SK-N-SH (cell line): Measurements from ENCODE around the gene BUB3. TPM values are rescaled to one million over a fixed set of nuclear protein-coding genes. Genes with fewer than 3 reads are reported as not detected.

ENCODE experiments used
- CTCF ChIA-PET: fragments of 300-600, 350-600 bp; formaldehyde crosslinking; extraction: SDS; loops from one replicate; lab custom pipeline; 2021; lab: Yijun Ruan, JAX
- POLR2A ChIA-PET: fragments of 350-600 bp; sonication (Branson Sonifier 250); formaldehyde crosslinking; extraction: SDS; loops from one replicate; lab custom pipeline; 2020; ENCODE audit warnings: antibody characterized with exemption, inconsistent platforms; lab: Yijun Ruan, JAX
- DNase-seq: peaks from one replicate; pipeline ENCODE4 v3.0.0; 2012
- H2AFZ ChIP-seq: fragments of 200-600 bp; sonication (generic); 2 replicates; pipeline ENCODE4 v1.8.1; 2016; ENCODE audit warnings: antibody characterized with exemption, mild to moderate bottlenecking, low read depth
- H3F3A ChIP-seq: fragments of 200-600 bp; sonication (generic); replicated peaks from 2 replicates; pipeline ENCODE3; 2016; ENCODE audit warnings: antibody characterized with exemption, mild to moderate bottlenecking; ENCODE audit not compliant: insufficient read depth
- H3K27ac ChIP-seq, 2 experiments: fragments of 200-500 bp in 1 of 2; fragments of 200-600 bp in 1 of 2; sonication (Bioruptor generic) in 1 of 2; sonication (generic), shearing (Covaris generic) in 1 of 2; 2 replicates each; pipeline versions ENCODE4 v1.5.1 to v1.6.1; 2014 to 2016; ENCODE audit warnings: low read depth in 2 of 2, inconsistent platforms in 1 of 2, low read length in 1 of 2, mild to moderate bottlenecking in 1 of 2, mixed read lengths in 1 of 2
- H3K27me3 ChIP-seq: fragments of 200-600 bp; sonication (generic), shearing (Covaris generic); 2 replicates; pipeline ENCODE4 v1.6.1; 2016; ENCODE audit warnings: mixed run types; ENCODE audit not compliant: insufficient read depth
- H3K36me3 ChIP-seq, 2 experiments: fragments of 200-500 bp in 1 of 2; fragments of 200-600 bp in 1 of 2; sonication (Bioruptor generic) in 1 of 2; sonication (generic) in 1 of 2; replicated peaks in 1 of 2; 2 replicates each; pipeline versions ENCODE3 to v1.5.1; 2014 to 2016; ENCODE audit warnings: low read length in 1 of 2, mild to moderate bottlenecking in 1 of 2; ENCODE audit not compliant: insufficient read depth in 2 of 2, control insufficient read depth in 1 of 2
- H3K4me1 ChIP-seq, 2 experiments: fragments of 200-500 bp in 1 of 2; fragments of 200-600 bp in 1 of 2; sonication (Bioruptor generic) in 1 of 2; sonication (generic), shearing (Covaris generic) in 1 of 2; 2 replicates each; pipeline versions ENCODE4 v1.5.1 to v1.6.1; 2014 to 2016; ENCODE audit warnings: low read depth in 1 of 2, low read length in 1 of 2, mixed run types in 1 of 2; ENCODE audit not compliant: insufficient read depth in 2 of 2, control insufficient read depth in 1 of 2
- H3K4me2 ChIP-seq: fragments of 200-600 bp; sonication (generic), shearing (Covaris generic); 2 replicates; pipeline ENCODE4 v1.6.1; 2017; ENCODE audit warnings: mixed run types
- H3K4me3 ChIP-seq, 2 experiments: fragments of 200-500 bp in 1 of 2; fragments of 200-600 bp in 1 of 2; sonication (Bioruptor generic) in 1 of 2; sonication (generic), shearing (Covaris generic) in 1 of 2; 2 replicates each; pipeline versions ENCODE4 v1.5.1 to v1.8.1; 2014 to 2016; ENCODE audit warnings: low read depth in 2 of 2, inconsistent platforms in 1 of 2, low read length in 1 of 2, mild to moderate bottlenecking in 1 of 2, mixed read lengths in 1 of 2, moderate library complexity in 1 of 2
- H3K79me2 ChIP-seq: fragments of 200-600 bp; sonication (generic); 2 replicates; pipeline ENCODE4 v1.8.1; 2017; ENCODE audit warnings: mild to moderate bottlenecking; ENCODE audit not compliant: insufficient read depth
- H3K9ac ChIP-seq: fragments of 200-600 bp; sonication (generic); 2 replicates; pipeline ENCODE4 v1.6.1; 2017; ENCODE audit warnings: mixed run types
- H3K9me2 ChIP-seq: fragments of 200-600 bp; sonication (generic); 2 replicates; pipeline ENCODE4 v1.6.1; 2017; ENCODE audit warnings: mixed run types
- H3K9me3 ChIP-seq: fragments of 200-600 bp; sonication (generic); 2 replicates; pipeline ENCODE4 v1.6.1; 2017; ENCODE audit warnings: mixed run types, mild to moderate bottlenecking, moderate library complexity
- H4K20me1 ChIP-seq: fragments of 200-600 bp; sonication (generic); 2 replicates; pipeline ENCODE4 v1.6.1; 2017; ENCODE audit warnings: mild to moderate bottlenecking, mixed run types; ENCODE audit not compliant: insufficient read depth
- CTCF ChIP-seq: fragments of 200-600 bp; sonication (generic); IDR thresholded peaks from 2 replicates; pipeline ENCODE4 v1.6.1; 2017; ENCODE audit warnings: antibody characterized with exemption, mild to moderate bottlenecking, moderate library complexity
- ELF1 ChIP-seq: IDR thresholded peaks from 2 replicates; pipeline ENCODE4 v1.4.0; 2012
- FOSL2 ChIP-seq: IDR thresholded peaks from 2 replicates; pipeline ENCODE4 v1.4.0; 2012; ENCODE audit warnings: low read depth, mild to moderate bottlenecking, moderate library complexity, borderline replicate concordance
- FOXM1 ChIP-seq: IDR thresholded peaks from 2 replicates; pipeline ENCODE4 v1.4.0; 2012; ENCODE audit warnings: low read depth, mild to moderate bottlenecking
- NFIC ChIP-seq: IDR thresholded peaks from 2 replicates; pipeline ENCODE4 v1.4.0; 2012; ENCODE audit warnings: borderline replicate concordance
- NRF1 ChIP-seq: IDR thresholded peaks from 2 replicates; pipeline ENCODE4 v1.6.1; 2012; ENCODE audit warnings: low read depth, mild to moderate bottlenecking, low read length
- RAD21 ChIP-seq: IDR thresholded peaks from 2 replicates; pipeline ENCODE4 v1.6.1; 2012; ENCODE audit warnings: mild to moderate bottlenecking, low read length
- SMC3 ChIP-seq: IDR thresholded peaks from 2 replicates; pipeline ENCODE4 v1.6.1; 2012; ENCODE audit warnings: low read depth, low read length, improper control_type of control experiment
- ZBTB33 ChIP-seq: IDR thresholded peaks from 2 replicates; pipeline ENCODE4 v1.4.0; 2012; ENCODE audit warnings: low read depth, borderline replicate concordance
- WGBS: methylation state at CpG from one replicate; pipeline ENCODE4 v1.1.6; 2017; ENCODE audit warnings: low lambda C conversion rate; 5-methylcytosine and 5-hydroxymethylcytosine counted together
- polyA plus RNA-seq, 3 experiments: library from polyadenylated mRNA; depleted of rRNA; stranded (reverse); fragments of >200 nt; gene quantifications; 2 replicates each; pipeline ENCODE4 v1.2.3, GENCODE V29; 2012

The BUB3 gene
- polyA plus RNA-seq, 1 of the 3 experiments (the other 2 are of a cell fraction): 202 TPM

- Histone ChIP-seq H3K36me3 (peaks cover 93% of the 10 kb centered on the region in 2 experiments), H3K9ac (no peak overlapping the region), H4K20me1 (peaks cover 79% of the 10 kb centered on the region), H3K79me2 (peaks cover 100% of the 10 kb centered on the region), H3K4me1 (peaks cover 11 to 27% of the 10 kb centered on the region in 2 experiments; a peak in 3 of 4 replicates), H3K4me2 (0 out of 2 replicates have a peak overlapping the region, but pooled peaks have one; percentile 80), H2AFZ (no peak overlapping the region), H3K4me3 (no peak overlapping the region), H3K9me2 (no peaks in the 10 kb centered on the region), H3K27me3 (no peaks in the 10 kb centered on the region), H3F3A (peaks cover 15% of the 10 kb centered on the region), H3K9me3 (no peaks in the 10 kb centered on the region), H3K27ac (no peak overlapping the region)
- POLR2A ChIA-PET: interaction anchor here (1.1 kb wide), 1 partner anchor 213 kb away, joined by 3 read pairs; no protein-coding TSS in a partner anchor
- no peak for TF ChIP-seq FOSL2
- no peak for TF ChIP-seq NRF1
- TF ChIP-seq FOXM1: no peak
- no peak for TF ChIP-seq ELF1
- 94% methylated on average over 11 of the region's 11 CpGs for WGBS
- CTCF ChIA-PET: interaction anchor here (0.8 to 1.0 kb wide), 3 partner anchors 15 to 117 kb away, joined by 3 read pairs; no protein-coding TSS in a partner anchor
- no peak for DNase-seq
Measured at GRCh38 chr10:123160311-123160980, 6.2 kb downstream of the BUB3 start.

GRCh38 chr10:123164319-123164718 is 10.1 kb downstream of the BUB3 start:
- H3K9ac ChIP-seq: no peak overlapping the region
- no peak overlapping the region for H2AFZ ChIP-seq
- no peak for DNase-seq
- WGBS: 92% methylated on average over 2 of the region's 2 CpGs
- H3K79me2 ChIP-seq: peaks cover 98% of the 10 kb centered on the region
- no peak overlapping the region for H3K4me3 ChIP-seq
- H3F3A ChIP-seq: no peaks in the 10 kb centered on the region
- CTCF ChIA-PET: interaction anchor here (1.1 to 3.3 kb wide), 8 partner anchors 10 to 221 kb away, joined by 3 to 12 read pairs (median 6); no protein-coding TSS in a partner anchor
- peaks cover 51% of the 10 kb centered on the region for H4K20me1 ChIP-seq
- POLR2A ChIA-PET: interaction anchor here (1.4 kb wide), 1 partner anchor 10 kb away, joined by 4 read pairs; the partner anchor contains the start of gene BUB3
- no peaks in the 10 kb centered on the region for H3K9me2 ChIP-seq
- peaks cover 0 to 4% of the 10 kb centered on the region in 2 experiments; a peak in 3 of 4 replicates for H3K4me1 ChIP-seq
- peak overlapping the region in 1 of 2 experiments; percentile 50; a peak in 1 of 4 replicates for H3K27ac ChIP-seq
- H3K36me3 ChIP-seq: peaks cover 89 to 92% of the 10 kb centered on the region in 2 experiments
- TF ChIP-seq RAD21 (no peak), NFIC (no peak)
- TF ChIP-seq, all 33 proteins: peak for 0
- Histone ChIP-seq H3K27me3 (no peaks in the 10 kb centered on the region), H3K9me3 (no peaks in the 10 kb centered on the region), H3K4me2 (no peak overlapping the region)

GRCh38 chr10:123165445-123166072 is 11.4 kb downstream of the BUB3 start:
- POLR2A ChIA-PET: interaction anchor here (1.4 kb wide), 1 partner anchor 12 kb away, joined by 4 read pairs; the partner anchor contains the start of gene BUB3
- TF ChIP-seq RAD21 (peak; percentile 25; the same call in 1 of the 2 replicates), CTCF (peak; percentile 38), ZBTB33 (no peak), NFIC (no peak), SMC3 (peak; percentile 36)
- Histone ChIP-seq H3K4me2 (no peak overlapping the region), H3K4me1 (peaks cover 0 to 4% of the 10 kb centered on the region in 2 experiments; a peak in 2 of 4 replicates), H3K9me2 (no peaks in the 10 kb centered on the region), H3K36me3 (peaks cover 79 to 87% of the 10 kb centered on the region in 2 experiments), H3K79me2 (peaks cover 98% of the 10 kb centered on the region), H4K20me1 (peaks cover 39% of the 10 kb centered on the region), H3K4me3 (no peak overlapping the region), H3K27me3 (no peaks in the 10 kb centered on the region), H3K9ac (no peak overlapping the region), H3K9me3 (no peaks in the 10 kb centered on the region), H3K27ac (no peak overlapping the region; a peak in 1 of 4 replicates), H2AFZ (no peak overlapping the region), H3F3A (peaks cover 1% of the 10 kb centered on the region)
- WGBS: 64% methylated on average over 4 of the region's 4 CpGs
- CTCF ChIA-PET: interaction anchor here (0.6 to 3.3 kb wide), 9 partner anchors 9 to 747 kb away, joined by 3 to 12 read pairs (median 5); no protein-coding TSS in a partner anchor
- DNase-seq: peak; percentile 40
